Endometrial microvascular endothelial cells (primary cell): ENCODE measurements around the gene MED17. TPM values are rescaled to one million over a fixed set of nuclear protein-coding genes. Genes with fewer than 3 reads are reported as not detected.

Experiments used
- in situ Hi-C: cut with HindIII; loops from 2 replicates; pipeline ENCODE4 v1.10.0; 2017; ENCODE audit warnings: low sequenced_read_pairs, low pct_unique_long_range_greater_than_20kb; ENCODE audit errors: inconsistent ontology term
- total RNA-seq: library from RNA; depleted of rRNA; stranded (reverse); fragments of >200 nt; gene quantifications from one replicate; pipeline ENCODE4 v1.2.3, GENCODE V29; 2015; ENCODE audit errors: inconsistent ontology term

Gene MED17
- total RNA-seq, 1 donor from 2014 or later = 30.4 TPM

- in situ Hi-C loops = no loop called here
These were observed 58.0 kb downstream of the MED17 start for GRCh38 chr11:93842034-93842433.

- in situ Hi-C loops = no loop called here
These were observed 58.4 kb downstream of the MED17 start for GRCh38 chr11:93842461-93842860.

- in situ Hi-C loops = no loop called here
These were observed 59.8 kb downstream of the MED17 start for GRCh38 chr11:93843906-93844305.

GRCh38 chr11:93844568-93844967 is 60.5 kb downstream of the MED17 start:
- in situ Hi-C loops = no loop called here

GRCh38 chr11:93845181-93846092 is 61.4 kb downstream of the MED17 start:
- in situ Hi-C loops = no loop called here

- in situ Hi-C loops = no loop called here
These were observed 62.3 kb downstream of the MED17 start for GRCh38 chr11:93846411-93846810.

GRCh38 chr11:93849201-93849600 is 65.1 kb downstream of the MED17 start:
- in situ Hi-C loops = no loop called here

GRCh38 chr11:93849751-93850593 is 65.9 kb downstream of the MED17 start:
- in situ Hi-C loops = no loop called here

GRCh38 chr11:93850594-93851018 is 66.5 kb downstream of the MED17 start, which contains the start of gene VSTM5:
Gene VSTM5 (minus strand): TSS chr11:93850618. CDS start chr11:93850502, 116 bp downstream.
- in situ Hi-C loops = no loop called here

GRCh38 chr11:93852242-93852641 is 68.2 kb downstream of the MED17 start:
- in situ Hi-C loops = no loop called here

GRCh38 chr11:93857413-93858120 is 73.5 kb downstream of the MED17 start:
- in situ Hi-C loops = no loop called here

GRCh38 chr11:93858121-93858775 is 74.2 kb downstream of the MED17 start:
- in situ Hi-C loops = no loop called here

- in situ Hi-C loops = no loop called here
These were observed 77.7 kb downstream of the MED17 start for GRCh38 chr11:93861808-93862207.

Other genes with a start within 250 kb of the MED17 start
- gene SMCO4, start 240.9 kb upstream of the MED17 start, total RNA-seq = 10.1 TPM
- gene CEP295, start 122.6 kb upstream of the MED17 start, total RNA-seq = 14.9 TPM
- gene TAF1D, start 42.8 kb upstream of the MED17 start, total RNA-seq = 144 TPM
- gene C11orf54, start 42.6 kb upstream of the MED17 start, total RNA-seq = 10.0 TPM
- not detected for gene VSTM5, start 66.3 kb downstream of the MED17 start, total RNA-seq
- not detected for gene HEPHL1, start 237.1 kb downstream of the MED17 start, total RNA-seq